Activated T-helper 1 cell treated with anti-CD3 and anti-CD28 coated beads, Interleukin-12 subunit alpha, Interleukin-12 subunit beta, Interleukin-2, Interleukin-4 antibody, amounts not matched to agents 30 ng/mL and 10 ng/mL and 1 ng/mL, durations not matched to agents 14 hours and 24 hours and 36 hours (primary cell): ENCODE measurements around the gene P2RY6. TPM values are rescaled to one million over a fixed set of nuclear protein-coding genes. Genes with fewer than 3 reads are reported as not detected.

ENCODE experiments used
- DNase-seq: peaks from one replicate; pipeline ENCODE4 v3.0.0; 2021; ENCODE audit warnings: low spot score
- H3K27ac Mint-ChIP-seq: one replicate; pipeline ENCODE4 v1.8.0; 2021; ENCODE audit warnings: mild to moderate bottlenecking, mixed read lengths
- H3K27me3 Mint-ChIP-seq: one replicate; pipeline ENCODE4 v1.8.0; 2022; ENCODE audit warnings: mild to moderate bottlenecking, moderate library complexity, mixed read lengths; ENCODE audit not compliant: insufficient read depth
- H3K36me3 Mint-ChIP-seq: one replicate; pipeline ENCODE4 v1.8.0; 2021; ENCODE audit warnings: low read depth, mixed read lengths
- H3K4me1 Mint-ChIP-seq: one replicate; pipeline ENCODE4 v1.8.0; 2021; ENCODE audit warnings: low read depth, mixed read lengths
- H3K4me3 Mint-ChIP-seq: one replicate; pipeline ENCODE4 v1.8.0; 2021; ENCODE audit warnings: mild to moderate bottlenecking, moderate library complexity, mixed read lengths
- H3K9me3 Mint-ChIP-seq: one replicate; pipeline ENCODE4 v1.8.0; 2021; ENCODE audit warnings: mixed read lengths
- intact Hi-C: fragments of 100-400 bp; cut with micrococcal nuclease; formaldehyde crosslinking; loops from one replicate; pipeline ENCODE4 v1.15.1; 2024
- total RNA-seq: library from RNA; stranded (reverse); gene quantifications from 2 replicates; pipeline ENCODE4 v1.2.3, GENCODE V29; 2022

P2RY6 gene, protein sequence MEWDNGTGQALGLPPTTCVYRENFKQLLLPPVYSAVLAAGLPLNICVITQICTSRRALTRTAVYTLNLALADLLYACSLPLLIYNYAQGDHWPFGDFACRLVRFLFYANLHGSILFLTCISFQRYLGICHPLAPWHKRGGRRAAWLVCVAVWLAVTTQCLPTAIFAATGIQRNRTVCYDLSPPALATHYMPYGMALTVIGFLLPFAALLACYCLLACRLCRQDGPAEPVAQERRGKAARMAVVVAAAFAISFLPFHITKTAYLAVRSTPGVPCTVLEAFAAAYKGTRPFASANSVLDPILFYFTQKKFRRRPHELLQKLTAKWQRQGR
- total RNA-seq, result not detected in 2 replicates

- intact Hi-C loops, result no loop called here
- no peak for DNase-seq
- H3K4me1 Mint-ChIP-seq, result no peaks in the 10 kb centered on the region
- peaks cover 18% of the 10 kb centered on the region for H3K27me3 Mint-ChIP-seq
- no peaks in the 10 kb centered on the region for H3K9me3 Mint-ChIP-seq
- H3K36me3 Mint-ChIP-seq, result no peaks in the 10 kb centered on the region
- no peak within 1 kb of the TSS for H3K4me3 Mint-ChIP-seq
- H3K27ac Mint-ChIP-seq, result no peak within 1 kb of the TSS
These were observed at the start of gene P2RY6 for GRCh38 chr11:73271936-73272679. Gene P2RY6, plus strand, starts transcription at chr11:73272338. Its CDS starts 24,181 bp downstream, at chr11:73296519.

GRCh38 chr11:73223998-73224730, 48.0 kb upstream of the P2RY6 start:
- no peak for DNase-seq
- Mint-ChIP-seq H3K4me1 (no peaks in the 10 kb centered on the region), H3K9me3 (no peaks in the 10 kb centered on the region), H3K27ac (no peak overlapping the region), H3K4me3 (no peak overlapping the region), H3K27me3 (peaks cover 27% of the 10 kb centered on the region), H3K36me3 (no peaks in the 10 kb centered on the region)
- intact Hi-C loops, result no loop called here

DNA sequence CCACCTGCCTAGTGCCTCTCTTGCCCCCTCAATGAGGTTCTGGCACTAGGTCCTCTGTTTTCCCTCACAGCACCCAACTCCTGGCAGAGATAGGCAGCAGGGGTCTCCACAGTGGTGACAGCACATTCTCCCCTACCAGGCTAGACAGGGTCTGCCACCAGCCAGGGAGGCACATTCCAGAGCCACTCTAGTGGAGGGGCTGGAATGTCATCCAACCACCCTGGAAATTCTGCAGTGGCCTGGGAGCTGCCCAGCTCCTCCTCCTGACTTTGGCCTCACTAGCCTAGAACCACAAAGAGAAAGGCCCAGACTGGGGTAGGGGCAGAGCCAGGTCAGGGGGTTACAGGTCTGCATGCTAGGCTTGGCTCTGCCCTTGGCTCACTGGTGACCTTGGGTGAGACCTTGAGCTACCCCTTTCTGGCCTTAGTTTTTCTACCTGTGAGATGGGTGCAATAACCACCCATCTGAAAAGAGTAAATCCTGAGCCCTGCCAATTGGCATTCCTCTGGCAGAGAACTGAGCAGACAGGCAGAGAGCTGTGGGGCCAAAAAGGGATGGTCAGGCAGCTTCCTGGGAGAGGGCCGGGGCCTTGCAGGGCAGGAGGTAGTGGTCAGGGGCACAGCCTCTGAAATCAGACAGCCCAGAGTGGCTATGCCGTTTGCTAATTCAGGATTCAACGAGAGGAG, 47.0 kb upstream of the P2RY6 start:
- Mint-ChIP-seq H3K36me3 (no peaks in the 10 kb centered on the region), H3K27ac (no peak overlapping the region), H3K9me3 (no peaks in the 10 kb centered on the region), H3K4me1 (no peaks in the 10 kb centered on the region), H3K27me3 (peaks cover 19% of the 10 kb centered on the region), H3K4me3 (no peak overlapping the region)
- intact Hi-C loops, result no loop called here
- no peak for DNase-seq

DNA sequence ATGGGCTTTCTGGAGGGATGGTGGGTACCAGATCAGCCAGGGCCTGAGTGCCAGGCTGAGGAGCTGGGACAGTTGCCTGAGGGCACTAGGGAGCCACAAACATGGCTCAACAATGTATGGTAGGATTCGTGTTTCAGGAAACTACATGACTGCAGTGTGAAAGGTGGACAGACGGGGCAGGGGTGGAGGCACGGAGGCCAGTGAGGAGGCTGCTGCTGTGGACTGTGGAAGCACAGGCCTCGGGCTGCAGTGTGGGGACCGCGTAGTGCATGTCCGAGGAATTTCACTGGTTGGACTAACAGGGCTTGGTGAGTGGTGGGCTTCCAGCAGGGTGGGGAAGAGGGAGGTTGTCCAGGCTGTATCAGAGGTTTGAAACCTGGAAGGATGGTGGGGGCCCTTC, 46.3 kb upstream of the P2RY6 start:
- Mint-ChIP-seq H3K4me1 (no peaks in the 10 kb centered on the region), H3K27me3 (peaks cover 12% of the 10 kb centered on the region), H3K9me3 (no peaks in the 10 kb centered on the region), H3K36me3 (no peaks in the 10 kb centered on the region), H3K4me3 (no peak overlapping the region), H3K27ac (no peak overlapping the region)
- intact Hi-C loops, result no loop called here
- no peak for DNase-seq

DNA sequence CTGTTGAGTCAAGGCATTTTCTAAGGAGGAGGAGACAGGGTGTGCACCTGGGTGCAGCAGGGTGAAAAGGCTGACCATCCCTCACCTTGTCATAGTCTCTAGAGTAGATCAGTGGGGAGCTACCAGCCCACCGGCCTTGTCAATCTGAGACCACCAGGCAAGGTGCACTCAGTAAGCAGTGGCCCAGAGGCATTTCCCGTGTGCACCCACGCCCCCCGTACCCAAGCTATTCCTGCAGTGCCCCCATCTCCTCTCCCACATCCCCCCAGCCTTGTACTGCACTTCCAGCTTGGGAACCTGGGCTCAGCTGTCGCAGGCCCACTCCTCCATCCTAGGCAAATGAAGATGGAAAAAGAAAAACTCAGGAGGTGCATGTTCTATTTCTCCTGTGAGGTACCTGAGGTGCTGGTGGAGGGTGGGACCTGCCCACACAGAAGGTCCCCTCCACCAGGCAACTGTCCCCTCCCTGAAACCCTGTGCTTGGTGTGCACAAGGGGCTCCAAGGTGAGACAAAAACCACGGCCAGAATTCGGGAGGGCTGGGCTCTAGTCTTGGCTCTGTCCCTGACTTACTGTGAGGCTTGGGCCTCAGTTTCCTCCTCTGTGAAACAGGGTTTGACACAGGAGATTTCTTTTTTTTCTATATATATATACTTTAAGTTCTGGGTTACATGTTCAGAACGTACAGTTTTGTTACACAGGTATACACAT, 45.7 kb upstream of the P2RY6 start:
- Mint-ChIP-seq H3K27ac (no peak overlapping the region), H3K4me1 (no peaks in the 10 kb centered on the region), H3K4me3 (no peak overlapping the region), H3K27me3 (peaks cover 11% of the 10 kb centered on the region), H3K36me3 (no peaks in the 10 kb centered on the region), H3K9me3 (no peaks in the 10 kb centered on the region)
- no peak for DNase-seq
- intact Hi-C loops, result no loop called here

GRCh38 chr11:73227571-73228211, 44.4 kb upstream of the P2RY6 start:
- intact Hi-C loops, result no loop called here
- Mint-ChIP-seq H3K9me3 (no peaks in the 10 kb centered on the region), H3K4me1 (no peaks in the 10 kb centered on the region), H3K4me3 (no peak overlapping the region), H3K27me3 (peaks cover 11% of the 10 kb centered on the region), H3K27ac (no peak overlapping the region), H3K36me3 (no peaks in the 10 kb centered on the region)
- no peak for DNase-seq

- intact Hi-C loops, result no loop called here
- DNase-seq, result no peak
- no peak overlapping the region for H3K27ac Mint-ChIP-seq
- no peak overlapping the region for H3K4me3 Mint-ChIP-seq
- H3K27me3 Mint-ChIP-seq, result peaks cover 11% of the 10 kb centered on the region
- H3K36me3 Mint-ChIP-seq, result no peaks in the 10 kb centered on the region
- H3K9me3 Mint-ChIP-seq, result no peaks in the 10 kb centered on the region
- no peaks in the 10 kb centered on the region for H3K4me1 Mint-ChIP-seq
These were observed 43.6 kb upstream of the P2RY6 start for GRCh38 chr11:73228268-73229134.

GRCh38 chr11:73229321-73229895, 42.7 kb upstream of the P2RY6 start:
- H3K36me3 Mint-ChIP-seq, result no peaks in the 10 kb centered on the region
- H3K9me3 Mint-ChIP-seq, result no peaks in the 10 kb centered on the region
- intact Hi-C loops, result no loop called here
- no peak overlapping the region for H3K27ac Mint-ChIP-seq
- H3K4me3 Mint-ChIP-seq, result no peak overlapping the region
- H3K4me1 Mint-ChIP-seq, result no peaks in the 10 kb centered on the region
- H3K27me3 Mint-ChIP-seq, result peaks cover 9% of the 10 kb centered on the region
- no peak for DNase-seq

DNA sequence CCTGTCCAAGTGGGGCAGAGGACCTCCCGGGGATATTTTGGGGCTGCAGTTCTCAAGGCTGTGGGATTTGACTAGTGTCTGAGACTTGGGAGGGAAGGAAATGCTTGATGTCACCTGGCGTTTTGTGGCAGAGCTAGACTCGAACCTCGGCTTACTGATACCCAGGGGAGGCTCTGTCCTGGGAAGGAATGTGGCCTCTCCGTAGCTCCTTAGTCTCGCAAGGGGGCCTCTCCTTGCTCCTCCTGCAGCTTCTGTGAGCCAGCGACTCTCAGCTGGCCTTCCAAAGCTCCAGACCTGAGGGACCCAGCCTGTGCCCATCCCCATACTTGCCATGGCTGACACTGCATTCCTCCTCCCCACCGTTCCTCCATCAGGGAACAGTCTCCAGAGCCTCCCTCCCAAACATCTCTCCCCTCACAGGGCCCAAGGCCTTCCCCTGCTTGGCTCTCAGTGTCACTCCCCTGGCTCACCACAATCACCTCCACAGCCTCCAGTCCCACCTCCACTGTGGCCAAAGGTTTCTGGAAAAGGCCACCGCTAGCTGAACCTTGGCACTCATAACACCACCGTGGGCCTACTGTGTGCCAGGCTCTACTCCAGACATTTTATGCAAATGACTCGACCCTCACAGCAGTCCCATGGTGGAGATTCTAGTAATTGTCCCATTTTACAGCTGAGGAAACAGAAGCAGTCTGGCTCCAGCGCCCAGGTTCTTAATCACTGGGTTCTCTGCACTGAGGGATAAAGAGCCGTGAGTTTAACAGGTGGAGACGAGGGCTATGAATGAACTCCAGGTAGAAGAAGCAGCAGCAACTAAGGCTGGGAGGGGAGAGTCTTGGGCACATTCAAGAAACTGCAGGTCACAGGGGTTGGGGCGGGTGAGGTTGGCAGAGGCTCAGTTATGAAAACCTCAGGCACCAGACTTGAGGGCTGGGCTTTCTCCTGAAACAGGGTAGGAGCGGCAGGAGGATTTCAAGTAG, 42.0 kb upstream of the P2RY6 start:
- DNase-seq, result no peak
- H3K4me1 Mint-ChIP-seq, result no peaks in the 10 kb centered on the region
- no peaks in the 10 kb centered on the region for H3K36me3 Mint-ChIP-seq
- H3K4me3 Mint-ChIP-seq, result no peak overlapping the region
- H3K27me3 Mint-ChIP-seq, result peaks cover 6% of the 10 kb centered on the region
- no peaks in the 10 kb centered on the region for H3K9me3 Mint-ChIP-seq
- H3K27ac Mint-ChIP-seq, result no peak overlapping the region
- intact Hi-C loops, result no loop called here

DNA sequence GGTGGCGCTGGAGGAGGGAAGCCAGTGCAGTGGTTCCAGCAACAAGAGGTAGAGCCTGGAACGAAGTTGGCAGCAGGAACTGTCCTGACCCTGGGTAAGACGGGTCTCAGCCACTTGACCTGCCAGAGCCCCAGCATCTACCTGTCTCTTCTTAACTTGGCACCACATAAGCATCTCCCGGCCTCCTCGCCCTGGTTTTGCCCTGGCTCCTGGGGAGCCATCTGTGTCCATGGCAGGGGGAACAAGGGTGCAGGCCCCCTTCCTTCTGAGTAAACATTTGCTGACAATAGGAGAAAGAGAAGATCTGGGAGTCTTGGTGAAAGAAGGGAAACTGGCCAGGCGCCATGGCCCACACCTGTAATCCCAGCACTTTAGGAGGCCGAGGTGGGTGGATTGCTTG, 41.2 kb upstream of the P2RY6 start:
- H3K27me3 Mint-ChIP-seq, result no peaks in the 10 kb centered on the region
- H3K27ac Mint-ChIP-seq, result no peak overlapping the region
- intact Hi-C loops, result no loop called here
- DNase-seq, result no peak
- H3K4me1 Mint-ChIP-seq, result no peaks in the 10 kb centered on the region
- no peak overlapping the region for H3K4me3 Mint-ChIP-seq
- H3K36me3 Mint-ChIP-seq, result no peaks in the 10 kb centered on the region
- no peaks in the 10 kb centered on the region for H3K9me3 Mint-ChIP-seq
